Stimulated activated naive CD8-positive, alpha-beta T cell treated with anti-CD3 and anti-CD28 coated beads, Interleukin-15, Interleukin-2, amounts not matched to agents 100 U/mL and 50 U/mL, for 24 hours (primary cell): ENCODE measurements around the gene CDH23.

ENCODE experiments used
- ATAC-seq: fragments of 150-1000 bp; cut with Tn5 transposase; one replicate; pipeline ENCODE4 v1.10.0; 2021
- DNase-seq: peaks from one replicate; pipeline ENCODE4 v3.0.0; 2021

Gene CDH23

DNA sequence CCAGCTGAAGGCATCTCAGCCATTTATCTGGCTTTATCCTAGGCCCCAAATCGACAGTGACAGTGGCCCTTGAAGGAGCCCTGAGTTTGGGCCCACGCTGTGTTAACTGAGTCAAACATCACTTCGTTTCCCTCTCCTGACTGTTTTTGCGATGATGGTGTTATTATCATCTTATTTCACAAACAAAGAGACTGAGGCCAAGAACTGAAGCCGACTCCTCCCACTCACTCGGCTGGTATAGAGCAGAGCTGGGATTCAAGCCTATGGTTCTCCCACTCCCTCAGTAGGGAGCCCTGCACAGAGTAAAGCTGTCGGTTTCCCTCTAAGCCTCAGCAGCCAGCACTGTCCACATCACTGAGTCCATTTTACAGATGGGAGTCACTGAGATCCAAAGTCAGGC lies 141.0 kb downstream of the CDH23 start:
- ATAC-seq (no peak), DNase-seq (no peak)

GRCh38 chr10:71538608-71539260 lies 142.0 kb downstream of the CDH23 start:
- DNase-seq = no peak
- ATAC-seq = peak; percentile 19

- no peak for DNase-seq
- ATAC-seq = no peak
Measured at GRCh38 chr10:71539442-71540118, 142.9 kb downstream of the CDH23 start.

GRCh38 chr10:71542478-71542877 lies 145.8 kb downstream of the CDH23 start:
- no peak for ATAC-seq
- DNase-seq = no peak

DNA sequence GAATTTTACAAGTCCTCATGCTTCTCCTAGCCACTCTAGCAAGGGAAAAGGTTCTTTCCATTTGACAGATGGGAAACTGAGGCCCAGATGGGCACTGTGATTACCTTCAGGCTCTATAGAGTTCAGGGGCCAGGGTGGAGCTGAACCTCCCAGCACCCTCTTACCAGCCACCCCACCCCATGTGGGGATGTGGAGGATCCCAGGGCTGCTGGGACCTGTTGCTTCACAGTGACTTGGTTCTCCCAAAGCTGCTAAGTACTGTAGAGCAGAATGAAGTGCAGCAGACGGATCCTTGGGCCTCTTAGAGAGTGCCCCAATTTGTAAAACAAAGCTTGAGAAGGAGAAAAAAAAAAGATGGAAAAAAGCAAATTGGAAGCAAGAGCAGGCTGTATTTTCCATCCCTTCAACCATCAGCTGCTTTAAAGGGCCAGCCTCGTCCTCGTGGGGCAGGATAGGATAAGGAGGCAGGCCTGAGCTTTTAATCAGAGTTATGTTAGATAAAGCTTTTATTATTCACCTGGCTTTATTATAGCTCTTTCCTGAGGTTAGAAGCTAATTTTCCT lies 147.0 kb downstream of the CDH23 start:
- DNase-seq (no peak), ATAC-seq (no peak)

GRCh38 chr10:71545001-71545400 lies 148.3 kb downstream of the CDH23 start:
- no peak for DNase-seq
- no peak for ATAC-seq

GRCh38 chr10:71546220-71546619 lies 149.5 kb downstream of the CDH23 start:
- ATAC-seq (no peak), DNase-seq (no peak)

DNA sequence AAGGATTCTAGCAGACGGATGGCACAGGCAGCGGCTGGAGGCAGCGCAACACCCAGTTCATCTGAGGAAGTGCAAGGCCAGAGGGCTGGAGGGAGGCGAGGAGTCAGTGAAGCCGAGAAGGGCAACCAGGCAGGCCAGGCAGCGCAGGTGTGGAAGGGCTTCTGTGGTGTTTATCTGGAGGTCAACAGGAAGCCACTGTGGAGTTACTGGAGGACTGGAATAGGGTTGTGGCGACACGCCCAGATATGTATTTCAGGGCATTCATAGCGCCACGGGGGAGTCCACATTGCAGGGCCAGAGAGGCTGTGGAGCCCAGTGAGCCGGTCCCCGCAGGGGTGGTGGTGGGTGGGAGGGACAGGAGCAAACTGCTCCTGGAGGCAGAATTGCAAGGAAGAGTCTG lies 150.6 kb downstream of the CDH23 start:
- no peak for ATAC-seq
- DNase-seq = no peak

- ATAC-seq (peak; percentile 57), DNase-seq (no peak)
Measured at GRCh38 chr10:71547876-71548846, 151.4 kb downstream of the CDH23 start.

DNA sequence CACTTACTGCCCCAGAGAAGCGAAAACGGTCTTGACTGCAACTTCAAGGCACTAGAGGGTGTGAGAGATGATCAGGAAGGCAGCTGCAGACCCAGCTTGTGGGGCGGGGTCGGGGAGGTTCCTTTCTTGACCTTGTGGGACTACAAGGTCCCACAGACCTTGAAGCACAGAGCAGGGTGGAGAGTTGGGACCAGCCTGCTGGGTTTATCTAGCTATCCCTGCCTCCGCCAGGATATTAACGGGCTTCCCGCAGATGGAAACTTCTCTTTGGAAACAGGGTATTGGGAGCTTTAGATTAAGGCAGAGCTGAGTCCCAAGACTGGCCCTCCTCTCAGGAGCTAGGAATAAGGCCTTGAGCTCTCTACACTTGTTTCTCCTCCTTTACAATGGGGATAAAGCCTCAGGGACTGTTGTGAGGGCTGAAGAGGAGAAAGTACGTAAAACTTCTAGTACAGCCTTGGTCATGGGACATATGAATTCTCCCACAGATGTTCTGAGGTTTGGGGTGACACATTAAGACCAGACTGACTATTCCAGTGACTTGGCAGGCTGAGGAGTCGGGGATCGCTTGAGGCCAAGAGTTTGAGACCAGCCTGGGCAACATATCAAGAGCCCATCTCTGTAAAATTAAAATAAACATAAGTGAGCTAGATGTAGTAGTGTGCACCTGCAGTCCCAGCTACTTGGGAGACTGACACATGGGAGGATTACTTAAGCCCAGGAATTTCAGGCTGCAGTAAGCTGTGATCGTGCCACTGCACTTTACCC lies 153.2 kb downstream of the CDH23 start:
- DNase-seq (no peak), ATAC-seq (no peak)

- ATAC-seq = no peak
- no peak for DNase-seq
Measured at GRCh38 chr10:71550628-71551027, 153.9 kb downstream of the CDH23 start.

- DNase-seq = no peak
Measured at GRCh38 chr10:71551970-71552369, 155.2 kb downstream of the CDH23 start.

DNA sequence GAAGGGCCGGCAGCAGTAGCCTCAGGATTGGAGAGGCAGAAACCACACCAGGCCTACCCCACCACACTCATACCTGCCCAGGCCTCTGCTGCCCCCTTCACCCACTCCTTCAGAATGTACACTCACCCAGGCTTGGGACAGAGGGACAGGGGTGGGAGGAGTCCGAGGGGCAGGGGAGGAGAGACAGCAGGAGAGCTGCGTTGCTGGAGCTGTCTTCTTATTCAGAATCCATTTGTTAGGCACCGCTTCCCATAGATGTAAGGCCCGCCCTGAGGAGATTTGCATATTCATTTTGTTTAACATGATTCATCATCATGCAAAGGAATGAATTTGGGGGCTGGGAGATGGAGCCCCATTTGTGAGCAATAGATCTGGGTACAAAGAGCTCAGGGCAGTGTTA lies 156.7 kb downstream of the CDH23 start:
- no peak for DNase-seq
- ATAC-seq = no peak

More at GRCh38 chr10:71551970-71552369, 155.2 kb downstream of the CDH23 start:
- no peak for ATAC-seq

DNA sequence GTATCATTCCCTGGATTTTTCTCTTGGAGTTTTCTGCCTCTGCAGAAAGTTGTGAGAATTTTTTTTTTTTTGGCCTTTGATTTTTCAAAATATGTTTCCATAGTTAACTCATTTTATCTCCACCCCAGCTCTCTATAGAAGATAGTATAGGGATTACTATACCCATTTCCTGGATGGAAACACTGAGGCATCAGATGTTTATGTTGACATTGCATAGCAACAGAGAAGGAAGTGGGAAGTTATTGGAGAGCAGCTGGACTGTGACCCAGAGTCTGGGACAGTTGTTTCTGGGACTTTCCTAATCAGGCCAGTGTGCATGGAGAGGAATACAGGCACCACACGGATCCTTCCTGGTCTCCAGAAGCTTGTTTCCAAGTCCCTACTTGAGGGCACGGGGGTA lies 158.0 kb downstream of the CDH23 start:
- DNase-seq = no peak
- ATAC-seq = no peak

DNA sequence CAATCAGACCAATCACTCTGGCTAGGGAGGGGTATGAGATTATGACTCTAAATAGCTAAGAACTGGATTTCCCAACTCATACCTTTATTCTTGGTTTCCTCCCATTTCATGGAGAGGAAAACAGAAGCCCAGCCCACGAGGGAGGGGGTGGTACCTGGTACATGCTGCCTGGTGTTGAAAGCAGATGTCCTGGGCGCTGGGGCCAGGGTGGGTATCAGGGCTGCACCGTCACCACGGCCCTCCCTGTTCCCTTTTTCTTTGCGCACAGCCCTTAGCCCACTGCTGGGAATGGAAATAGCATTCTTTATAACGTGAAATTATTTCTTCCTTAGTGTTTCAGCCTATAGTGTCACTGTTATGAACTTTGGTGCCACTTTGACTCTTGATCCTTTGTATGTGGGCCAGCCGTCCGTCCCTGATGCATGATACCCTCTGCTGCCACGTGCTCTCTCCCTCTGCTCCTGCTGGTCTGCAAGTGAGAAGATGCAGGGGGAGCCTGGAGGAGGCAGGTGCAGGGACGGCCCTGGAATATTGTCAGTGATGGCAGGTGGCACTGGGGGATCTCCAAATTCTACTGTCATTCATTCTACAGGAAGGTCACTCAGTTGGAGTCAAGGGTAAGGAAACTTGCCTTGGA lies 158.5 kb downstream of the CDH23 start:
- ATAC-seq (no peak), DNase-seq (no peak)

DNA sequence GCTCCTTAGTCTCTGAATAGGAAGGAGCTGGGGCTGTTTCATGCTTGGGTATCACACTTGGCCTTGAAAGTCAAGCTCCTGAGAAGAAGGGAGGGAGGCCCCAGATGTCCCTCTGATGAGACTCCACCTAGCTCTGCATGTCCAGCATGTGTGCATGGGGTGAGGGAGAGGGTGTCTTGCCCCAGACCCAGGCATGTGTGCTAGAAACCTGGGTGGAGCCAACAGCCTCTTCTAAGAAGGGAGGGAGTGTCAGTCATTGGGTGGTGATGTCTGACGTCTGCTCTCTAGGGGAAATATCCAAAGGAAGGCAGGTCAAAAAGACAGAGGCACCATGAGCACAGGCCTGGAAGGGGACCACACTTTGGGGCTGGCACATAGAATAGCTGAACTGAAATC lies 159.0 kb downstream of the CDH23 start:
- DNase-seq (no peak), ATAC-seq (no peak)

DNA sequence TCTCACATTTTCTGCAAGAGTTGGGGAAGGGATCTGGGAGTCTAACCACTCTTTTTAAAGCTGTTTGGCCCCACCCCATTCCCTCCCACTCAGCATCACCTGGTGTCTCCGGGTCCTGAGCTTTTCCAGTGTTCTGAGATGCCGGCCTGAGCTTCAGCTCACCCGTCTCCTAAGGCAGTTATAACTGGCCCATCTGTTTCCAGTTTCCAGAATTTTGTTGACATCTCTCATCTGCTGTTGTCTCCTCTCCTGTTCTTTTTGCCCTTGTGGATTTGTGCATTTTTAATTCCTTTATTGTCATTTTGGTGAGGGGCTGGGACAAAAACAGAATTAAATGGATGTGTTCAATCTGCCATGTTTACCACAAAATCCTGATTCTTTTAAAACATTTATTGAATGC lies 162.3 kb downstream of the CDH23 start:
- DNase-seq = no peak
- ATAC-seq = no peak

DNA sequence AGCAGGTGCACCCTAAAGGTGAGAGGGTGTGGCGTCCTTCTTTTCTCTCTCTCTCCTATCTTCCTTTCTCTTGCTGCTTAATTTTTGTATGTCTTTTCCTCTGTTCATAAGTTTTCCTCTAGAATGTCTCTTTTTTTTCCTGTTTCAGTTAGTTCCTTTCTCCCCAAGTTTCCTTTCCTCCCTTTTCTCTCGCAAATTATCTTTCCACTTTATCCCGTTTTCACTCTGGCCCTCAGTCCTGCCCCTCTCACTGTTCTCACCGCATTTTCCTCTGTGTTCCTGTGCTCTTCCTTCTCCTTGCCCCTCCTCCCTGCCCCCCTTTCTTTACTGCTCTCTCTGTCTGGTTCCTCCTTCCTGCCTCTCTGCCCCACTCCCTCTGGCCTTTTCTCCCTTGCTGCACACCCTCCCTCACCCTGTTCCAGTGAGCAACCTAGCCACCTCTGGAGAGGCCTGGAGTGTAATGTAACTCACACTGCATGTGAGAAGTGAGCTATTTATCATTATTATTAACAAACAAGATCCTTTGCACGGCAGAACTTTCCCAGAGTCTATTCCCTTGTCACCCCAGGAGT lies 164.4 kb downstream of the CDH23 start:
- DNase-seq (no peak), ATAC-seq (no peak)

DNA sequence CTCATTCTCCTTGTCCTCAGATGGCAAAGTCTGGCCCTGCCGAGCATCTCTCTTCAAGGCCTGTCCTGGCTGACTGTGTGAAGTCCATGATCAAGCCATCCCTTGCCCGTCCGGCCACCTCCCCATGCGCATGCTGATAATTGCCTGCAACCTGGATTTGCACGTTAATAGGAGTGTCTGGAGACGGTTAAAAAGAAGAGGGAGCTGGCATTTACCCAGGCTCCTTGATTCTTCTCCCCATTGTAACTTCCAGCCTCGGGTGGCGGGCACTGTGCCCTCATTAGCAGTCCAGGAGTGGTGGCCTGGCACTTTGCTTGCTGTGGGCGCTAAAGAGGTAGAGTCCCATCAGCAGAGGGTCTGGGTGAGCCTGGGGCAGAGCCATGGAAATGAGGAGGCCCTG lies 165.5 kb downstream of the CDH23 start:
- no peak for DNase-seq
- no peak for ATAC-seq

GRCh38 chr10:71562904-71563303 lies 166.2 kb downstream of the CDH23 start:
- ATAC-seq = peak; percentile 62
- DNase-seq = no peak
